CD4-positive, alpha-beta T cell (primary cell): ENCODE data around the gene C11orf52. TPM values are rescaled to one million over a fixed set of nuclear protein-coding genes. Genes with fewer than 3 reads are reported as not detected.

ENCODE experiments used
- ATAC-seq: fragments of 200-7000 bp; cut with Tn5 transposase; one replicate; pipeline ENCODE4 v1.10.0; 2022; ENCODE audit warnings: mild to moderate bottlenecking; ENCODE audit not compliant: poor library complexity
- CTCF ChIA-PET: fragments of 350-600 bp; sonication (Branson Sonifier 250); formaldehyde crosslinking; loops from one replicate; lab custom pipeline; 2021; ENCODE audit warnings: antibody characterized with exemption, inconsistent platforms; lab: Charles Lee
- POLR2A ChIA-PET: fragments of 350-600 bp; sonication (Branson Sonifier 250); formaldehyde crosslinking; loops from one replicate; lab custom pipeline; 2021; ENCODE audit warnings: antibody characterized with exemption, inconsistent platforms; lab: Charles Lee
- DNase-seq, 14 experiments: peaks; one replicate each; pipeline ENCODE4 v3.0.0-alpha.2; 2013 to 2020; ENCODE audit warnings: mixed read lengths in 2 of 14
- H3K27ac ChIP-seq, 2 donors: one replicate each; pipeline versions ENCODE4 v1.5.1 to v1.7.0; 2013; ENCODE audit warnings: low read length in 2 of 2, low read depth in 1 of 2, mild to moderate bottlenecking in 1 of 2
- H3K27me3 ChIP-seq, 2 experiments: 1 replicate in 1 of 2; 2 replicates in 1 of 2; pipeline versions ENCODE4 v1.6.1 to v1.7.0; 2013; ENCODE audit warnings: low read length in 2 of 2, control low read depth in 1 of 2, mild to moderate bottlenecking in 1 of 2, moderate library complexity in 1 of 2; ENCODE audit not compliant: insufficient read depth in 2 of 2, control insufficient read depth in 1 of 2
- H3K36me3 ChIP-seq: one replicate; pipeline ENCODE4 v1.6.1; 2013; ENCODE audit warnings: low read length, control low read depth; ENCODE audit not compliant: insufficient read depth
- H3K4me1 ChIP-seq: one replicate; pipeline ENCODE4 v1.6.1; 2013; ENCODE audit warnings: low read length, control low read depth; ENCODE audit not compliant: insufficient read depth
- H3K4me3 ChIP-seq: one replicate; pipeline ENCODE4 v1.5.1; 2013; ENCODE audit warnings: mild to moderate bottlenecking, low read length, moderate library complexity
- H3K9me3 ChIP-seq, 2 experiments: 1 replicate in 1 of 2; 2 replicates in 1 of 2; pipeline versions ENCODE4 v1.6.1 to v1.7.0; 2013; ENCODE audit warnings: low read length in 2 of 2, mild to moderate bottlenecking in 2 of 2, control low read depth in 1 of 2, moderate library complexity in 1 of 2; ENCODE audit not compliant: control insufficient read depth in 1 of 2, insufficient read depth in 1 of 2
- H3K27ac Mint-ChIP-seq: one replicate; pipeline ENCODE4 v1.8.0; 2020; ENCODE audit warnings: mixed read lengths
- H3K27me3 Mint-ChIP-seq: one replicate; pipeline ENCODE4 v1.8.0; 2021; ENCODE audit warnings: mixed read lengths
- H3K36me3 Mint-ChIP-seq: one replicate; pipeline ENCODE4 v1.8.0; 2021; ENCODE audit warnings: low read depth, mixed read lengths
- H3K4me1 Mint-ChIP-seq: one replicate; pipeline ENCODE4 v1.8.0; 2021; ENCODE audit warnings: low read depth, mixed read lengths
- H3K4me3 Mint-ChIP-seq: one replicate; pipeline ENCODE4 v1.8.0; 2020; ENCODE audit warnings: mild to moderate bottlenecking, mixed read lengths
- H3K9me3 Mint-ChIP-seq: one replicate; pipeline ENCODE4 v1.8.0; 2020; ENCODE audit warnings: mixed read lengths
- intact Hi-C, 2 experiments: fragments of 100-400 bp; cut with DNase I in 1 of 2; cut with micrococcal nuclease in 1 of 2; formaldehyde crosslinking; loops; one replicate each; pipeline versions ENCODE4 v1.15.1 to v1.9.0; 2023 to 2025; cut with DNase I, micrococcal nuclease
- total RNA-seq, 174 experiments: library from RNA in 2 of 174; stranded (reverse) in 2 of 174; gene quantifications; one replicate each; pipeline ENCODE4 v1.2.3 and lab custom pipeline; 2021 to 2026
- TF ChIP-seq, protein P1 (sequence below): fragments of 200-600 bp; IDR thresholded peaks from one replicate; pipeline ENCODE4 v1.8.0; 2022; ENCODE audit warnings: antibody characterized with exemption, mild to moderate bottlenecking

Gene C11orf52
- total RNA-seq, 2 experiments from 2014 or later, result not detected

DNA sequence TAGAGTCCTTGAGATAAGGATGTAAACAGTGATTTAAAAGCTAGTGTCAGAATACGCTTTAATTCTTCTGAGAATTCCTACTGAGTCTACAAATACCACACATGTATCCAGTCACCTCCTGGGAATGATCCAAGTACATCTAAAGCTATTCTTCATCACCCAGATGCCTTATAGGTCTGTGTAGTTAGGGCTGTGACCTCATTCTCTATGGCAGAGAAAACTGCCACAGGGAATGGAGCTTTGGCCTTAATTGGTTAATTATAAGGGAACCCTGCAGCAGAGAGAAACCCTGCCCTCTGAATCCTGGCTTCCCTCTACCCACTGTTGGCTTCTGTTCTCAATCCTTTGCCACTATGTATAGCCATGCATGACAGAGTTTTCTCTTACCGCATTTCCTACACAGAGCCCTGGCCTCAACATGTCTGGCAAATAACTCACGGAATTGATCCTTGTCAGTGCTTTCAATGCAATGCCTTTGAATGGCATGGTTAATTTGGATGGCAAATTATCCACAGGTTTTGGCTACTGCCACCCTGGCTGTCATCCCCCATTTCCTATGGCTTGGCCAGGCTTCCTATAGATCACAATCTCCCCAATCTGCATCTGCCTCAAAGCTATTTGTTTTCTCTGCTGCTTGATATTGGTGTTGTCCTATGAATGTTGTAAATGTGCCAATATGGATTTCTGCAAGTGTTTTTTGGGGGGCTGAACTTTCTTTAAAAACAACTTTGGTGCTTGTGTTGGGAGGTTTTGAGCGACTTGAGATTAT is 21.3 kb downstream of the C11orf52 start:
- Histone ChIP-seq H3K36me3 (no peaks in the 10 kb centered on the region), H3K4me3 (no peak overlapping the region), H3K27ac (no peak overlapping the region), H3K4me1 (peaks cover 31% of the 10 kb centered on the region), H3K27me3 (no peaks in the 10 kb centered on the region), H3K9me3 (no peaks in the 10 kb centered on the region)
- peaks cover 43% of the 10 kb centered on the region for H3K4me1 Mint-ChIP-seq
- intact Hi-C loops, result loop anchor here (2.0 to 5.0 kb wide), 2 partner anchors 43 to 82 kb away; no protein-coding TSS in a partner anchor
- no peaks in the 10 kb centered on the region for H3K36me3 Mint-ChIP-seq
- H3K9me3 Mint-ChIP-seq, result no peaks in the 10 kb centered on the region
- no peak for ATAC-seq
- no peak for DNase-seq
- ChIA-PET CTCF (interaction anchor here (1.3 to 1.6 kb wide), 2 partner anchors 13 to 147 kb away, joined by 3 read pairs; partner anchors contain the start of genes SDHD and TIMM8B), POLR2A (no interaction called here)
- TF ChIP-seq, protein P1, sequence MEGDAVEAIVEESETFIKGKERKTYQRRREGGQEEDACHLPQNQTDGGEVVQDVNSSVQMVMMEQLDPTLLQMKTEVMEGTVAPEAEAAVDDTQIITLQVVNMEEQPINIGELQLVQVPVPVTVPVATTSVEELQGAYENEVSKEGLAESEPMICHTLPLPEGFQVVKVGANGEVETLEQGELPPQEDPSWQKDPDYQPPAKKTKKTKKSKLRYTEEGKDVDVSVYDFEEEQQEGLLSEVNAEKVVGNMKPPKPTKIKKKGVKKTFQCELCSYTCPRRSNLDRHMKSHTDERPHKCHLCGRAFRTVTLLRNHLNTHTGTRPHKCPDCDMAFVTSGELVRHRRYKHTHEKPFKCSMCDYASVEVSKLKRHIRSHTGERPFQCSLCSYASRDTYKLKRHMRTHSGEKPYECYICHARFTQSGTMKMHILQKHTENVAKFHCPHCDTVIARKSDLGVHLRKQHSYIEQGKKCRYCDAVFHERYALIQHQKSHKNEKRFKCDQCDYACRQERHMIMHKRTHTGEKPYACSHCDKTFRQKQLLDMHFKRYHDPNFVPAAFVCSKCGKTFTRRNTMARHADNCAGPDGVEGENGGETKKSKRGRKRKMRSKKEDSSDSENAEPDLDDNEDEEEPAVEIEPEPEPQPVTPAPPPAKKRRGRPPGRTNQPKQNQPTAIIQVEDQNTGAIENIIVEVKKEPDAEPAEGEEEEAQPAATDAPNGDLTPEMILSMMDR, result no peak
- H3K4me3 Mint-ChIP-seq, result no peak overlapping the region
- no peaks in the 10 kb centered on the region for H3K27me3 Mint-ChIP-seq
- H3K27ac Mint-ChIP-seq, result peak overlapping the region; percentile 84

- Mint-ChIP-seq H3K36me3 (no peaks in the 10 kb centered on the region), H3K9me3 (no peaks in the 10 kb centered on the region), H3K4me1 (peaks cover 29% of the 10 kb centered on the region), H3K27me3 (no peaks in the 10 kb centered on the region), H3K27ac (no peak overlapping the region), H3K4me3 (no peak overlapping the region)
- ATAC-seq (no peak), DNase-seq (no peak)
- no peaks in the 10 kb centered on the region for H3K36me3 ChIP-seq
- CTCF ChIA-PET, result interaction anchor here (2.0 kb wide), 1 partner anchor 10 kb away, joined by 9 read pairs; no protein-coding TSS in a partner anchor
- TF ChIP-seq, protein P1, result no peak
- H3K9me3 ChIP-seq, result no peaks in the 10 kb centered on the region
- no peak overlapping the region for H3K27ac ChIP-seq
- POLR2A ChIA-PET, result no interaction called here
- peaks cover 27% of the 10 kb centered on the region for H3K4me1 ChIP-seq
- H3K27me3 ChIP-seq, result no peaks in the 10 kb centered on the region
- intact Hi-C loops, result no loop called here
- no peak overlapping the region for H3K4me3 ChIP-seq
Measured at GRCh38 chr11:111941963-111942362, 23.2 kb downstream of the C11orf52 start.

DNA sequence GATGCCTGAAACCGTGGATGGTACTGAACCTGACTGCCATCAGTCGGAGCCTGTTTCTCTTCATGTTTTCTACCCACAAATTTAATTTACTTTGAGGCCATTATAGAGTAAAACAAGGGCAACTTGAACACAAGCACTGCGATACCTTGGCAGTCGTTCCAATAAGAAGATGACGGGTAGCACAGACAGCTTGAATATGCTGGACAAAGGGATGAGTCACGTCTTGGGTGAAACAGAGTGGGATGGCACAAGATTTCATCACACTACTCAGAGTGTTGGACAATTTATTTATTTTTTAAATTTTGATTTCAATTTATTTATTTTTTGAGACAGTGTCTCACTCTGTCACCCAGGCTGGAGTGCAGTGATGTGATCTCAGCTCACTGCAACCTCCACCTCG is 24.1 kb downstream of the C11orf52 start:
- Mint-ChIP-seq H3K9me3 (no peaks in the 10 kb centered on the region), H3K4me3 (no peak overlapping the region), H3K27ac (no peak overlapping the region), H3K27me3 (no peaks in the 10 kb centered on the region), H3K4me1 (peaks cover 22% of the 10 kb centered on the region), H3K36me3 (no peaks in the 10 kb centered on the region)
- Histone ChIP-seq H3K27ac (no peak overlapping the region), H3K27me3 (no peaks in the 10 kb centered on the region), H3K36me3 (no peaks in the 10 kb centered on the region), H3K4me3 (no peak overlapping the region), H3K9me3 (no peaks in the 10 kb centered on the region), H3K4me1 (peaks cover 19% of the 10 kb centered on the region)
- intact Hi-C loops, result no loop called here
- CTCF ChIA-PET, result interaction anchor here (2.0 kb wide), 1 partner anchor 11 kb away, joined by 9 read pairs; no protein-coding TSS in a partner anchor
- POLR2A ChIA-PET, result interaction anchor here (1.4 kb wide), 1 partner anchor 16 kb away, joined by 4 read pairs; no protein-coding TSS in a partner anchor
- TF ChIP-seq, protein P1, result no peak
- DNase-seq (no peak), ATAC-seq (no peak)
